ENCODE results near the gene LGALS9C. TPM values are rescaled to one million over a fixed set of nuclear protein-coding genes. Genes with fewer than 3 reads are reported as not detected.
"Not testable (repeated sequence)": the region's sequence is repeated elsewhere in the genome, so short reads cannot be mapped to it uniquely, and the experiment has no call there.

The LGALS9C gene
- total and polyA plus RNA-seq, 8 donors: 3.4 to 362 (median 50.3) TPM; not detected in 1

GRCh38 chr17:18492712-18493480, 16.3 kb downstream of the LGALS9C start:
- peak overlapping the region in 2 of 5 donors; percentile 26 to 65 for H3K27ac ChIP-seq
- H3K27me3 ChIP-seq; H3K4me3 ChIP-seq; intact Hi-C loops (cut with DNase I; ENCODE audit: low total_unique reads); H3K36me3 ChIP-seq; H3K9me3 ChIP-seq; H3K4me1 ChIP-seq: not testable (repeated sequence)
- TF ChIP-seq POLR2AphosphoS5 (IDR thresholded peaks at IDR 0.05): peak in 1 of 3 donors; percentile 47
- peak; percentile 33 to 58 for DNase-seq
- 44 to 76% (median 51%) methylated on average over 5 to 15 of the region's 23 CpGs for WGBS, 5 donors

- H3K9me3 ChIP-seq; H3K4me1 ChIP-seq; H3K27ac ChIP-seq; H3K4me3 ChIP-seq; H3K27me3 ChIP-seq; H3K36me3 ChIP-seq; intact Hi-C loops (cut with DNase I; ENCODE audit: low total_unique reads); DNase-seq: not testable (repeated sequence)
- WGBS, 5 donors: 26 to 57% (median 52%) methylated on average over 3 to 9 of the region's 13 CpGs
Measured at GRCh38 chr17:18494250-18494768, 17.7 kb downstream of the LGALS9C start.

GRCh38 chr17:18497044-18497443, 20.5 kb downstream of the LGALS9C start:
- H3K9me3 ChIP-seq; H3K4me1 ChIP-seq; H3K36me3 ChIP-seq; H3K4me3 ChIP-seq; DNase-seq; H3K27me3 ChIP-seq; H3K27ac ChIP-seq; intact Hi-C loops (cut with DNase I; ENCODE audit: low total_unique reads): not testable (repeated sequence)
- WGBS, 5 donors: 55 to 66% (median 60%) methylated on average over 5 to 6 of the region's 6 CpGs

DNA sequence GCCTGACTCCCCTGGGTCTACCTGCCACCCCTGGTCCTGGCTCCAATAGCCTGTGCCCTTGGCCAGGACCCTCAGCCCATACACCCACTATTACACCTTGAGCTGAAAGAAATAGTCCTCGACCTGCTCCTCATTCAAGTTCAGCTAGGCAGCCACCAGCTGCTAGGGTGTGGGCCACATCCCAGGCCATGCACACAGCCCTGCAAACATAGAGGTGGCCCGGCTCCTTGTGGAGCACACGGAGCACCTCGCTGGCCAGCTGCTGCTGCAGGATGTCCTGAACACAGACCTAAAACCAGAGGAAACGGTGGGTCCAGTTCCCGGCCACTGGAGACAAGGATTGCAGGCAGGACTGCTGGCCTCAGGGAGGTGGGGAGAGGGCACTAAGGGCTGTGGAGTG, 22.5 kb downstream of the LGALS9C start:
- intact Hi-C loops (cut with DNase I; ENCODE audit: low total_unique reads); H3K4me1 ChIP-seq; H3K9me3 ChIP-seq; H3K36me3 ChIP-seq; H3K27ac ChIP-seq; H3K27me3 ChIP-seq; H3K4me3 ChIP-seq; DNase-seq: not testable (repeated sequence)
- 60 to 73% (median 67%) methylated on average over 1 to 2 of the region's 6 CpGs; no CpG with 5 or more reads in 1 of the 5 donors for WGBS, 5 donors

GRCh38 chr17:18499756-18500155, 23.2 kb downstream of the LGALS9C start:
- H3K27me3 ChIP-seq; H3K4me1 ChIP-seq; intact Hi-C loops (cut with DNase I; ENCODE audit: low total_unique reads); H3K9me3 ChIP-seq; DNase-seq; H3K4me3 ChIP-seq; H3K36me3 ChIP-seq; H3K27ac ChIP-seq: not testable (repeated sequence)
- 84 to 94% (median 88%) methylated on average over 3 to 14 of the region's 15 CpGs; no CpG with 5 or more reads in 1 of the 5 donors for WGBS, 5 donors

- intact Hi-C loops (cut with DNase I; ENCODE audit: low total_unique reads); DNase-seq; H3K27ac ChIP-seq; H3K4me1 ChIP-seq; H3K36me3 ChIP-seq; H3K9me3 ChIP-seq; H3K27me3 ChIP-seq; H3K4me3 ChIP-seq: not testable (repeated sequence)
- WGBS, 5 donors: 20 to 45% (median 41%) methylated on average over 1 to 2 of the region's 10 CpGs; no CpG with 5 or more reads in 2 of the 5 donors
Measured at GRCh38 chr17:18500281-18500680, 23.7 kb downstream of the LGALS9C start.

- WGBS, 5 donors: 62 to 77% (median 65%) methylated on average over 4 to 12 of the region's 18 CpGs
Measured at GRCh38 chr17:18500816-18501215, 24.2 kb downstream of the LGALS9C start.

DNA sequence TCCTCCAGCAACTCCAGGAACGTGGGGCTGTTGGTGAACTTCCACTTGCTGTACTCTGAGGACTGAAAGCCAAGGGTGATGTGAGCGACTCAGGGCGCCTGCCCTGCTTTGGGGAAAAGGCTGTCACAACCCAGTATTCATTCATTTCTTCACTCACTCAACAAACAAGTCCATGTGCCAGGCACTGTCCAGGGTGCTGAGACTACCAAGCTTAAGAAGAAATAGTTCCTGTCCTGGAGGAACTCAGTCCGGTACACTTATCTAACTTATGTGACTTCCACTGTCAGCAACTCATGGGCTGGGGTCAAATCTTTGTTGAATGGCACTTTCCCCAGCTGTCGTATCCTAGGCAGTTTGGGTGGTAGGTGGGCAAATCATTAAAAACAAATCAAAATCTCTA, 26.6 kb downstream of the LGALS9C start:
- H3K4me3 ChIP-seq: not testable (repeated sequence)
- WGBS, 5 donors: 10 to 40% methylated on average over 1 of the region's 5 CpGs; no CpG with 5 or more reads in 3 of the 5 donors

More at GRCh38 chr17:18500816-18501215, 24.2 kb downstream of the LGALS9C start:
- H3K27ac ChIP-seq; intact Hi-C loops (cut with DNase I; ENCODE audit: low total_unique reads); H3K4me3 ChIP-seq; DNase-seq; H3K27me3 ChIP-seq; H3K9me3 ChIP-seq; H3K36me3 ChIP-seq; H3K4me1 ChIP-seq: not testable (repeated sequence)

GRCh38 chr17:18507729-18508128, 31.1 kb downstream of the LGALS9C start:
- H3K27ac ChIP-seq; H3K4me3 ChIP-seq; intact Hi-C loops (cut with DNase I; ENCODE audit: low total_unique reads); H3K36me3 ChIP-seq; H3K27me3 ChIP-seq; H3K9me3 ChIP-seq; H3K4me1 ChIP-seq; DNase-seq: not testable (repeated sequence)
- WGBS, 5 donors: 73 to 100% (median 86%) methylated on average over 1 to 6 of the region's 9 CpGs

More for the DNA sequence above, 26.6 kb downstream of the LGALS9C start:
- intact Hi-C loops (cut with DNase I; ENCODE audit: low total_unique reads); H3K4me1 ChIP-seq; H3K36me3 ChIP-seq; H3K9me3 ChIP-seq; H3K27me3 ChIP-seq; DNase-seq; H3K27ac ChIP-seq: not testable (repeated sequence)

- WGBS, 5 donors: 77 to 94% (median 89%) methylated on average over 2 to 3 of the region's 3 CpGs
- H3K4me3 ChIP-seq; intact Hi-C loops (cut with DNase I; ENCODE audit: low total_unique reads): not testable (repeated sequence)
Measured at GRCh38 chr17:18508667-18509066, 32.1 kb downstream of the LGALS9C start.

GRCh38 chr17:18521100-18521499, 44.5 kb downstream of the LGALS9C start:
- H3K36me3 ChIP-seq; H3K27ac ChIP-seq; DNase-seq; H3K27me3 ChIP-seq; H3K4me3 ChIP-seq; intact Hi-C loops (cut with DNase I; ENCODE audit: low total_unique reads); H3K4me1 ChIP-seq; H3K9me3 ChIP-seq: not testable (repeated sequence)
- WGBS, 5 donors: 39 to 67% (median 56%) methylated on average over 1 to 6 of the region's 8 CpGs; no CpG with 5 or more reads in 2 of the 5 donors

More at GRCh38 chr17:18508667-18509066, 32.1 kb downstream of the LGALS9C start:
- H3K27ac ChIP-seq, H3K36me3 ChIP-seq, H3K4me1 ChIP-seq, DNase-seq, H3K27me3 ChIP-seq, H3K9me3 ChIP-seq: not testable (repeated sequence)

DNA sequence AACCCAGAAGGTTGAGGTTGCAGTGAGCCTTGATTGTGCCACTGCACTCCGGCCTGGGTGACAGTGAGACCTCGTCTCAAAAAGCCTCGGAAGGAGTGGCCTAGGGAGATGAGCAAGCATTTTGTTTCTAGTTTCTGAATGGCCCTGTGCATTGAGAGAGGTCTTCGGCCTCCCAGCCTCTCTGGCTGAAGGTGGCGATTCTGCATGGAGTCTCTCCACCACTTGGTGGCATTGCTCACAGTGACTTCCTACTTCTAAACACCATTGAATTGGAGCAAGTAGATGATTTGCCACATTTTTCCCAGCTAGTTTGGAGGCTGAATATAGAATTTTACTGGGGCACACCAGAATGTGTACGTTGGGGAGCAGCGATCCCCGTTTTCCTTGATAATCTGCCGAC, 48.4 kb downstream of the LGALS9C start:
- H3K9me3 ChIP-seq; H3K27ac ChIP-seq; H3K36me3 ChIP-seq; H3K4me1 ChIP-seq; H3K4me3 ChIP-seq; intact Hi-C loops (cut with DNase I; ENCODE audit: low total_unique reads); H3K27me3 ChIP-seq; DNase-seq: not testable (repeated sequence)
- 70 to 78% (median 72%) methylated on average over 4 to 7 of the region's 9 CpGs for WGBS, 5 donors

Measured in stomach (tissue), 9 donors.